ENCODE data around the gene LMX1B.

DNA sequence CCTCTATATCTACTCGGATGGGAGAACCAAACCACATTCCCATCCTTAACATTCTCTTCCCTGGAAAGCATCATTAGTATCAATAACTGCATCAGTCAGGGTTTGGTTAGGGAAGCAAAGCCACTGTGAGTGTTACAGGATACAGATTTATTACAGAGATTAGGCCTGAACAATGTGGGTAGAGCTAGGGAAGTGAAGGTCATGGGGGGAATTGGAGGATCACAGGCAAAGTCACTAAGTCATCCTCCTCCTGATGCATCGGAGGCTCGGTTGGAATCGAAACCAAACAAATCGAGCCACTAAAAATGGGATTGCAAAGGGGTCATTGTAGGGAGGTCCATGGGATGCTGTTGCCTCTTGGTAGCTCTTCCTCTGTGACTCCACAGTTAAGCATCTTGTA, 129.3 kb downstream of the LMX1B start:
- TF ChIP-seq ZFX (IDR thresholded peaks at IDR 0.05) (no peak), CTCF (conservative IDR thresholded peaks at IDR 0.05) (no peak)

Data from C4-2B (cell line).